Spleen (tissue), 7 donors: ENCODE measurements around the gene P2RX1.

Source experiments
- CTCF ChIP-seq, 11 experiments: fragments of 200-600 bp in 7 of 11; fragments of 450-650 bp in 4 of 11; sonication (generic) in 4 of 11; IDR thresholded peaks in 8 of 11; conservative IDR thresholded peaks in 3 of 11; 1 replicate in 7 of 11; 2 replicates in 4 of 11; pipeline versions ENCODE4 v1.4.0 to v1.8.0; 2016 to 2021; ENCODE audit warnings: antibody characterized with exemption in 11 of 11, inconsistent platforms in 4 of 11, mild to moderate bottlenecking in 1 of 11
- POLR2A ChIP-seq, 3 donors: fragments of 450-650 bp; IDR thresholded peaks; one replicate each; pipeline ENCODE4 v1.5.1; 2017; ENCODE audit warnings: antibody characterized with exemption in 3 of 3, mild to moderate bottlenecking in 1 of 3
- donor health status: DM: no; HTN: no; CAD: no; lungs with moderate emphysema.
- donor health status: DM: no; HTN: no; CAD: no.
- donor health status: DM: no; HTN: no; CAD: no.

- no peak for TF ChIP-seq CTCF (IDR thresholded peaks at IDR 0.05 in 8 of 11, conservative IDR thresholded peaks at IDR 0.05 in 3 of 11)
- TF ChIP-seq POLR2A (IDR thresholded peaks at IDR 0.05) = no peak
Observed at GRCh38 chr17:3860939-3861700, 55.1 kb downstream of the P2RX1 start.
